Measurements from ENCODE around the gene SP6. TPM values are rescaled to one million over a fixed set of nuclear protein-coding genes. Genes with fewer than 3 reads are reported as not detected.

The SP6 gene
- 0.03 TPM in 1 of 2 replicates, not detected in the other for polyA plus RNA-seq (2014; cell fraction: cytosol; rRNA removed)
- polyA plus RNA-seq (2014; cell fraction: nucleus; rRNA removed) = 0.25 TPM in 1 of 2 replicates, not detected in the other

DNA sequence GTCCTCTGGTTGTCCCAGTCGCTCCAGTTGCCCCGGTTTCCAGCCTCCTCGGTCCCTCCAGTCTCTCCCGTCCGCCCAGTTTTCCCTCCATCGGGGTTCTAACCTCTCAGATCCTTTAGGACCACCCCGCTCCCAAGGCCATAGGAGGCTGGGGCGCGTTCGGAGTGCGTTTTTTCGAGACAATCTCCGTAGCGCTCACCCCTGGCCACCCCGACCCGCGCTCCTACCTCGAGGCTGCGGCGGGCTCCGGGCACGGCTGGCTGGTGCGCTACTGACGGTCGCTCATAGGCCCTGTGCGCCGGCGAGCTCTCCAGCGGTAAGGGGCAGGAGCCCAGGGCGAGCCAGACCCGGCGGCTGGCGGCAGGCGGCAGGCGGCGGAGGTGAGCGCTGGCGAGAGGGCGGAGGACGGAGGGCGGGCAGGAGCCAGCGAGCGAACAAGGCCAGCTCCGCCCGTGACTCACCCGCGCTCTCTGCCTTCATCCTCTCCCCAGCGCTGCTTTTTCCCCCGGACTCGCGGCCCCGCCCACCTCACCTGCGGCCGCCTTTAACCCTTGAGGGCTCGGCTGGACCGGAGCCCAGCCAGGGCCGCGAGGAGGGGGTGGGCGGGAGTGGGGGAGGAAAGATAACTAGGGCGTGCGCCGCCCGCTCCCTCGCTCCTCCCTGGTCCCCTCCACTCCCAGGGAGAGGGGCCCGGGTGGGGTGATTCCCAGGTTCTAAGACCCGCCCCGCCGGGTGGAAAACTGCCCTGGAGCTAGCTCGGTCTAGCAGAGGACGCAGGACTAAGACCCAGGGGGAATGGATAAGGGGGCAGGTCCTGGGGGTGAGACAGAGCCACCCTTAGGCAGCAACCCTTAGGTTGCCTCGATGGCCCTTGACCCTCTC is at the start of gene SP6:
Gene SP6, minus strand, starts transcription at position 472 of the 882 bp plus-strand sequence. CDS start 2,734 bp downstream, outside the sequence.
- DNase-seq (ENCODE audit: low spot score) = peak; percentile 70

DNA sequence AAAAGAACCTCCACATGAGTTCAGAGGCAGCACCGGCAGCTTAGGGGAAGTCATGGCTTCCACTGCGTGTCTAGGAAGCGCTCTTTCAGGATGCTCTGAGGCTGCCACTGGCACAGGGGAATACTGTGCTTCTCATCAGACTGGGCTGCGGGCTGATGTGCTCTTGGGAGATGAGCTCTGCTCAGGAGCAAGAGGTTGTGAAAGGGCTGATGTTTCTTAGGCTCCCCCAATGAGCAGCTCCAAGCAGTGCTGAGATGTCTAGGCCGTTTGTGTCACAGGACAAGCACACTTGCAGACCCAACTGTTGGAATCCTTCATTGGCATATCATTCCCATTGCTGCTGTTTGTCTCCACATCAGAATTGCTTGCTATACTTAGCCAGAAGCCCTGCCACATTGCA is 48.7 kb upstream of the SP6 start:
- no peak for DNase-seq (ENCODE audit: low spot score)

DNA sequence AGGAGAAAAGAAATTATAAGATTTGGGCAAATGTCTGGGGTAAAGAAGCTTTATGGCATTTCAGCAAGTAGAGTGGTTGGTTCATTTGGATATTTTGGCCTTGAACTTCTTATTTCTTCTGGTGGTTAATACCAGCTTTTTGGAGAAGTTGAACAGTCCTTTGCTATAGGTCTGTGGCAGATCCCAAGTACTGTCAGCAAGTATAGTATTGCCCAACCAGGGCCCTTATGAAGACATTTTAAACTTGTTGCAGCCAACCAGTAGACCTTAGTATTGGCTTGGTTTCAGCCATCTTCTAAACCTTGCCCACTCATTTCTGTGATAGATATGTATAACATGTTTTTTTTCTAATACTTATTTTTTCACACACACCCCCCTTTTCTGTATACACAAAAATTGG is 47.3 kb upstream of the SP6 start:
- no peak for DNase-seq (ENCODE audit: low spot score)

DNA sequence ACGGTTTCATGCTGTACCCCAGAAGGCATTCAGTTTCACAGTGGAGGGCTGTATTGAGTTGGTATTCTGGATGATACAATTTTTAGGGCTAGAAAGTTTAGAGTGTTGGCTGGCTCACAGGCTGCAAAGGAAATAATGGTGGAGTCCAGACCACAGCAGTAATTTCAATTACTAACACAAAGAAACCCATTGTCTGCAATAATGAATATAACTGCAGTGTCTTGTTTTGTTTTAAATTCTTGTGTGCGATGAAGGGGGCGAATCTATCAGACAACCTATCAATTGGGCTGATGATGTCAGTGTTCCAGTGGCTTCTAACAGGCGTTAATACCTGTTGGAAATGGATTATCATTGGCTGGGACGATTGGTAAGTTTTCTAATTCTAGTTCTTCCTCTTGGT is 46.6 kb upstream of the SP6 start:
- no peak for DNase-seq (ENCODE audit: low spot score)

DNA sequence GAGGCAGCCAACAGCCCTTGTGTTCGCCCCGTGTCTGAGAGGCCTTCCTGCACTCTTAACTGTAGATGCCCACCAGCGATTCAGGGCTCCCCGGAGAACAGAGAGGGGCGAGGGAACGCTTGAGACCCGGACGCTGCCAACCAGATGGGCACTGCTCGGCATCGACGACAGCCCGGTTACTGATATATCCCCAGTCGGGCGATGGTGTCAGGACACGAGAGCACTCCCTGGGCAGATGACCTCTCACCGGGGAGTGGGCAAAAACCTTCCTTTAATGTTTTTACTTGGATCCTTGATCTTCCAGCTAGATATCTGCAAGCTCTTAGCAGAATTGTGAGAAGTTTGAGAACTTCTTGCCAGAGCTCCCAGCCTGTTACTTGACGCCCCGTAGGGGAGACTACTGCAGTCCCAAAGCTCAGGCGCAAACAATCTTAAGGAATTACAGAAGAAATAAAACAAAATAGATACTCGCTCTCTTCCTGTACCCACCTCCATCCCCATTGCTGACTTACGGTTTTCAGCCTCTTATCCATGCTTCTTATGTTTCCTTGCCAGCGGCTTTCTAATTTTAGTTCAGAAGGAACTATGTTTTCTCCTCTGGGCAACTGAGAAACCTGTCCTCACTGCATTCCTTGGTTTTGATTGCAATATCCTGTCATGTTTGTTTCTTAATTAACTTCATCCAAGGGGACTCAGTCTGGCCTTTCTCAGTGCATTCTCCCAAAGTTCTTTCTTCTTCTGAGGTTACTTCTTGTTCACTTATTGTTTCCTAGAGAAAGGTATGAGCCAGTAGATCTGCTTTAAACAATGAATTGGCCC is 45.9 kb upstream of the SP6 start:
- no peak for DNase-seq (ENCODE audit: low spot score)

DNA sequence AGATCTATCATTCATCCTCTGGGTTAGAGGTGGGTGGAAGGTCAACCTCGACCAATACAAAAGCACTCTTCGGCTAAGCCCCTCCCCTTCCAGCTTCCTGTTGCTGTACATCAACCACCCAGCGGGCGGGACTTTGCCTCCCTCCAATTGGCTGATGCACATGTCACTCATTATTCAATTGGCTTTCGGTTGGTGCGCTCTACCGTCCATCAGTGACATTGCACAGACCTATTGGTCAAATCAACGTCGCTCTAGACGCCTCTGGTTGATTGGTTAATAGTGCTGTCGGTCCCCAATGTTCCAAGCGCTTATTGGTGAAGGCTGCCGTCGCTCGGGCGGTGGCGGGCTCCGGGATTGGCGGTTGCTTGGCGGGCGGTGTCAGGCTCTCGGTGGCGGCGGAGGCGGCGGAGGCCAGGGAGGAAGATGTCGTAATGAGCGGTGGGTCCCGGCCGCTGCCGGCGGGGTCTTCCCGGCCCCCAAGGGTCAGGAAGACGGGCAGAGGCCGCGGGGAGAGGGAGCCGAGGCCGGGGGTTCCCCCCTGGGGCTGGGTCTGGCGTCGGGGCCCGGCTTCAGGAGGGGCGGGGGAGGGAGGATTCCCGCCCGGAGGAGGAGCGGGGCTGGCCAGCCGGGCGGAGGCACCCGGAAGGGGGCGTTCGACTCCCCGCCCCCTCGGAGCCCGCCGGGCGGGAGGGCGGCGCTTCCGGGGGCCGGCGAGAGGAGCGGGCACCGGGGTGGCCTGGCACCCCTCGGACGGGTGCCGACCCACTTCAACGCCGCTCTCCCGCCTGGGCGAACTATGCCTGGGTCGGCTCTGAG is 45.1 kb upstream of the SP6 start, which contains the start of gene SP2:
Gene SP2, plus strand, starts transcription at position 381 of the 816 bp plus-strand sequence. Its CDS starts 51 bp downstream, at position 432.
- DNase-seq (ENCODE audit: low spot score) = peak; percentile 100

DNA sequence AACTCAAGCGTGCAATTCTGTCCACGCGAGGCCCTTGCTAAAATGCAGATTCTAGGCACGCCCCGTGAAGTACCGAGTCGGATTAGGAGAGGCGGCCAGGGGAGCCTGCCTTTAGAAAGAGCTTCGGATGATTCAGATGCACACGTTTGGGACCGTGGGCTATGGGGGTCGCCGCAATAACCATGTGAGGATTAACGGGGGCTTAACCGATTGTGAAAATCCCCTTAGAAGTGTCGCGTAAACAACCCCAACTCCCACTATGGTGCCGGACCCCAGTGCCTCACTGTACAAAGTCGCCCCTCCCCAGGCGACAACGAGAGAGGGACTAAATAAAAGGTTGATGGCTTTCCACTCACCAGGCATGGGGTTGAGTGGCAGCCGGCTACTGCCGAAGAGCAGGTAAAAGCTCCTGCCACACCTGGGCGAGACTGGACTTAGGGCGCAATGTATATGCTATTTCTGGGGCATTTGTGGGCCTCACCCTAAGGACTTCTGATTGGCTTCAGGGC is 44.4 kb upstream of the SP6 start:
- no peak for DNase-seq (ENCODE audit: low spot score)

DNA sequence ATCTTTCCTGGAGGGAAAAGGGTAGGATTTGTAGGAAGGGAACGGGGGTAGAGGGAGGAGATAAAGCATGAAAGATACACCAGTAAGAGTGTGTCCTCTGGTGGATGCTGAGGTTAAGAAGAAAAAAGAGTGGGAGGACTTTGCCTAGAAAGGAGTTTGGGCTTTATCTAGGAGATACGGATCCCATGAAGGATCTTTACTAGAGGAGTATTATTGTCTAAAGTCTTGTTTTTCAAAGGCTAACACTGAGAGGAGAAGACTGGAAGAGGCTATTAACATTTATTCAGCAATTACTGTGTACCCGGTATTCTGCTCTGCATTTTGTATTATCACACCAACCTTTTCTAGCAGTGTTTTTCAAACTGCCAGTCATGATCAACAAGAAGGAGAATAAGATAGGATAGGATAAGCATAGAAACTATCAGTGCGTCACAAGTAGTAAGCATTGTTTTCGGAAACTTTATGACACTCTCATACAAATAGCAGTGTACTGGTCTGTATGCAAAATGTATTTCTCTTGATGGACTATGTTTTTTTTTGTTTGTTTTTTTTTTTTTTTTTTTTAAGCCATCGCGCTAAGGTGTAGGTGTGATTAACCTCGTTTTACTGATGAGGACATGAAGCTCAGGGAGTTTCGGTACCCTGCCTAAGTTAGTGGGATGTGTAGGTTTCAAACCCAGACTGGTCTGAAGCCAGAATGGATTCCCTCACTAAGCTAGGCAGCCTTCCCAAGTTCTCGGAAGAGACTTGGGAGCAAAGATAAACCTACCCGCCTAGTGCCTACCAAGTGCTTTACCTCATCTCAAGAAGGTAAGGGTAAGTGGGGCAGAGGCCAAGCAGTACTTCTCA is 43.8 kb upstream of the SP6 start:
- no peak for DNase-seq (ENCODE audit: low spot score)

DNA sequence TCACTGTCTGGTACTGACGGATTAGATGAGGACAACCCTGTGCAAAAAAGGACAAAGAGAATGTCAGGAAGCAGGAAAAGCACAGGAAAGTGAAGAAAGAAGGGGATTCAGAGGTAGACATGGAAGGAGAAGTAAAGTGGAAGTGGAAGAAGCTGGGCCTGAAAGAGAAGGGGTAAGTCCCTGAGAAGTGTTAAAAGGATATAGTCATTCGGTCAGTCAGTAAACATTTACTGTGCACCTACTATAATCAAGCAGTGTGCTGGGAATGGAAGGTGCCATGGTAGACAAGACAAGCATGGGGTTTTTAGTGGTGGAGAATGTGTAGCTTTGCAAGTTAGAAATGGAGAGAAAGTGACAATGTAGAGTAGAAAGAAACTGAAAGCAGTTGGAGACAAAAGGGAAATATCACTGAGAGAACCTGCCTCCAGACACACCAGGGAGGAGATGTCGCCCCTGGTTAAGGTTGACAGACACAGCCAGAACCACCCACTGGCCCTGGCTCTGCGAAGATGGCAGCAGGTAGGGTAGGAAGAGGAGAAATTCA is 40.7 kb upstream of the SP6 start:
- DNase-seq (ENCODE audit: low spot score) = no peak

DNA sequence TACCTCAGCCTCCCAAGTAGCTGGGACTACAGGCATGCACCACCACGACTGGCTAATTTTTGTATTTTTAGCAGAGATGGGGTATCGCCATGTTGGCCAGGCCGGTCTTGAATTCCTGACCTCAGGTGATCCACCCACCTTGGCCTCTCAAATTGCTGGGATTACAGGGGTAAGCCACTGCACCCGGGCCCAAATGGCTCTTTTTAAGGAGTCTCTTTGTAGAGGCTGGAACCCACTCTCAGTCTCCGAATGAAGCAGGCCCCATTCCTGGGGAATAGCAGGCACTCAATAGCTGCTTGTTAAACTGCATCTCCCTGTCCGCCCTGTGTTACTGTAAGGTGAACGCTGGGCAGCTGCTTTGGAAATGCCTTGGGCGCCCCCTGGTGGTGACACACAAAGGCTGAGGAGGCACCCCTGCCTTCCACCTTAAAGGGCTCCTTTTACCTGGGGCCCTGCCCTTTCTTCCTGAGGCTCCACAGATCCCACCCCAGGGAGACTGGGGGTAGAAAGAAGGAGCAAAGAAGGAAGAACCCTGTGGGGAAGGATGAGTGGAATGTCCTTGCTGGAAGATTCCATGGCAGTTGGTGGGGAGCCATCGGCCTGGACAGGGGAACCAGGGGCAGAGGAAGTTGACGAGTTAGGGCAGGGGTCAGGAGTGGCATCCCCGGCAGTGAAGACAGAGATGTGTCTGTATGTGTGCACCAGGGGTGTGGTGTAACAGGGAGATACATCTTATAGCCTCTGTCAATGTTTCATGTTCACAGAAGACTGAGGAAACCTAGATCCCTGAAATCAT is 39.0 kb upstream of the SP6 start:
- peak; percentile 85 for DNase-seq (ENCODE audit: low spot score)

DNA sequence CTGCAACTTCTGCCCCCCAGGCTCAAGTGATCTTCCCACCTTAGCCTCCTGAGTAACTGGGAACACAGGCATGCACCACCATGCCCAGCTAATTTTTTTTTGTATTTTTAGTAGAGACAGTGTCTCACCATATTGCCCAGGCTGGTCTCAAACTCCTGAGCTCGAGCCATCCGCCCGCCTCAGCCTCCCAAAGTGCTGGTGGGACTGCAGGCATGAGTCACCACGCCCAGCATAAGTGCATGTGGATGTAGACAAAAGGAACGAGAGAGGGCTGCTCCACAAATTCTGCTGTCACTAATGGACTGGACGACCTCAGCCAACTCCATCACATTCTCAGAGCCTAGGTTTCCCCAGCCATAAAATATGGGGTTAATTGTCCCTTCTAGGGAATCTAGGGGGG is 37.3 kb upstream of the SP6 start:
- no peak for DNase-seq (ENCODE audit: low spot score)

DNA sequence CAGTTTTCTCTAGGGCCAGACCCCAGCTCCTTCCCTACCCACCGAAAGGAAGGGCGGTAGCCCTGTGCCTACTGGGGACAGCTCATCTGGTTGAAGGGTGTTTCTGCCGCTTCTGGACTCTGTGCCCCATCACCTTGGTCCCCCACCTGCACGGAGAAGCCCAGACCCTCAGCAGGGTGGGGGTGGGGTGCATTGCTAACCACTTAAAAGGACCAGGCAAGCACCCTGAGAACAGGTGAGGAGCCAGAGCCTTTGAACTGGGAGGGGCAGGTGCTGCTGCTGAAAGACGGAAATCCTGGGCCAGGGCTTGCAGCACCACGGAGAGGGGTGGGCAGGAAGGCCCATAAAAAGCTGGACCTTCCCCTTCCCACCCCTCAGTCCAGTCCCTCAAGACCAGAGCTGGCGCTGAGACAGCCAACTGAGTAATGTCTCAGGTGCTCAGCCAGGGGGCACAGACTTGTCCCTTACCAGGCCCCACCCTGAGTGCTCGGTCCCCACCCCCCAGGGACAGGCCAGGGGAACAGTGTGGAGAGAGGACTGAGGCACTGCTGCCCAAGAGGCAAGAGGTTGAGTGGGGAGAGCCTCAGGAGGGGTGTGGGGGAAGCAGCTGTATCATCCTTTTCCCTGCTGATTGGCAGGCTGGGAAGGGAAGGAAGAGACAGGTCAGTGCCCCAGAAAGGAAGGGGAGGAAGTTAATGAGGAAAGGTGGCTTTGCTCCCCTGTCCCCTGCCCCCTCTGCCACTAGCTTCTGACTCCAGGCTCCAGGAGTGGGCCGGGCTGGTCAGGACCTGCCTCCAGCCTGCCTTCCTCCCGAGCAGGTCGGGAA is 34.2 kb upstream of the SP6 start:
- no peak for DNase-seq (ENCODE audit: low spot score)

DNA sequence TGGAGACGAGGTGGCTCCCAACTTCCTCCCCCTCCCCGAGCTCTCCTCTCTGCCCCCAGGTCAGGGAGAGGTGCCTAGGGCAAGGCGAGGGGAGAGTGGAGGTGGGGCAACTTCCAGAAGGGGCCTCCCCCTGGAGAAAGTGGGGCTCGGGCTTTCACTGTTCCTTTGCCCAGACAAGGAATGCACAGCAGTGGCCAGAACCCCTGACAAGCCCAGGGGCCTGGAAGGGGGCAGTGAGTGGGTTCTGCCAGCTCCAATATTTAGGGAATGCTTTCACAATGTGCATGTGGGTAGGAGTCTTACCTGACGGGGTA is 33.4 kb upstream of the SP6 start:
- DNase-seq (ENCODE audit: low spot score) = no peak

DNA sequence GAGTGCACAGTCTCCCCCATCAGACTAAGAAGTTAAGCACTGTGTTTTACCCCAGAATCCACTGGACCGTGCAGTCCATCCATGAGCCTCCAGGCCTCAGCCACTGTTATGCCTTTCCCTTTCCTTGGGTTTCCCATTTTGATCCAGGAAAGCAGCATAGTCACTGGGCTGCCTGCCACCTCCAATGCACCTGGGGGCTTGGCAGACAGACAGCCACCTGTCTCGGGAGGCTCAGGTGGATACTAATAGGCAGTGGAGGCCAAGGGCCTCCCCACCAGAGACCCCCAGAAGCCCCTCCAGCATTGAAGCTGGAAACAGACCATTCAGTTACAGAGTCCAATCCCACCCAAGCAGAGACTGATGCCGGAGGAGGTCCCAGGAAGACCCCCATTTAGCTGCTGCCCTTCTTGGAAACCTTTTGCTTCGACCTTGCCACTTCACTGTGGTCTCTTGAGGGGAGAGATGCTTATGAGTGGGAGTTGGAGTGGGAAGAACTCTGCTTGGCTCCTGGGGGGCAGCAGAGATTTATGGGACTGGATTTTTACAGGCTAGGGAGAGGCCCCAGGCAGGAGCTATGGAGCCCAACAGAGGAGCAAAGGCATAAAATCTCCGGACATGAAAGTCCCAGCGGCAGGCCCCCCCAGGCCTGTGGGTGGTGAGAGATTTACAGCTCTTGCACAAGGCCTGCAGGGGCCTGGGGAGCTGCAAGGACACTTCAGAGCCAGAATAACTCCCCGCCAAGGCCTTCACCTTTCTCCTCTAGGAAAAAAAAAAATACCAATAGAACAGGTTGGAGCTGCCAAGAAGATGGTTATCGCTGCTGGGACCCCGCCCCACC is 32.8 kb upstream of the SP6 start:
- DNase-seq (ENCODE audit: low spot score) = no peak

DNA sequence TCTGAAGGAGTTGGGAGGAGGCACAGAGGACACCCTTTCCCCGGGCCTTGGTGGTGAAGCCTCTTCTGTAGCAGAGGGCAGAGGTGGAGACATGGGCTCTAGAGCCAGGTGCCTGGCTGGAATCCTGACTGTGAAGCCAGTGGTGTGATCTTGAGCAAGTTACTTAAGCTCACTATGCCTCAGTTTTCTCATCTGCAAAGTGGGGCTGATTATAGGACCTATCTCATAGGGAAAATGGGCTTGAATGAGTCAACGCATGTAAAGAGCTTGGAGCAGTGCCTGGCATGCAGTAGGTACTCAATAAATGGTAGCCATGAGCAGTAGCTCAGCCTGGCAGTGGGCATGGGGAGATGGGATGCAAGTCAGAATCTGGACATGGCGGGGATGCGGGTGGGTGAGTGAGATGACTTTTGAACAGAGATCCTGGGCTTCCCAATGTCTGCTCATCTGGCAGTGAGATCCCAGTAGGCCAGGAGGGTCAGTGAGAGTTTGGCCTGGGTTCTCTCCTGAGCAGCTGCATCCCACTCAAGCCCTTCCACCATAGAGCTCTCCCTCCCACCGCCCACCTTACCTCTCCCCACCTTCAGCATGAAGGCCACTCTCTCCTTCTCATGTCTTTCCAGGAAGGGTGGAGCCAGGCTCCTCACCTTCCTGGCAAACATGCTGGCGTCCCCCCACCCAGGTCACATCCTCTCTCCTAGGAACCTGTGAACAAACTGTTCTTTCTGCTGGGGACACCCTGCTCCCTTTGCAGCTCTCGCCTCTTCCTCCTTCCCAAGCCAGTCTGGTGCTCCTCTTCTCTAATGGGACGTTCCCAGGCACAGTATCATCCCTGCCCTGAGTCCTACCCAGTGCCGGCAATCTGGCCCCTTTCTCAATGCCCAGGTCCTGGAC is 32.0 kb upstream of the SP6 start:
- DNase-seq (ENCODE audit: low spot score) = no peak

DNA sequence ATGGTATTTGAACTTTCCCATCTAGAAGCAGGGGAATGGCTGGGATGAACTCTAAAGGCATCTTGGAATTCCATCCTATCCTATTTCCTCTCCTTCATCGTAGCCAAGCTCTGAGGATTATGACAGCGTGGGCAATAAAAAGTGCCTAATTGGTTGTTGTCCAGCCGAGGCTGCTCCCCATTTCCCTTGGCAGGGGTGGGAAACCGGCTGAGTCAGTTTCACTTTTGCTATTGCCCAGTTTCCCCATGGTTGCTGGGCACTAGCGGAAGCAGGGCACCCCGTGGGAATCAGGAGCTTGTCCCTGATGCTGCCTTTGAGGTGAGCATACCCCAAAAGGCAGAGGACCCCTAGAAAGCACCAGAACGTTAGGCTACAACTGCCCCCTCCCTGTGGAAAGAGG is 31.3 kb upstream of the SP6 start:
- DNase-seq (ENCODE audit: low spot score) = no peak

Measured in SK-N-DZ (cell line).